ENCODE measurements around the gene MYH4.

- TF ChIP-seq CTCF (IDR thresholded peaks at IDR 0.05), result no peak
- no peak for TF ChIP-seq ATF2 (CRISPR knock-in tag; IDR thresholded peaks at IDR 0.05; ENCODE audit: borderline replicate concordance, low read depth)
- no peak for TF ChIP-seq HMGA2 (CRISPR knock-in tag; IDR thresholded peaks at IDR 0.05)
- TF ChIP-seq E2F1 (CRISPR knock-in tag; IDR thresholded peaks at IDR 0.05), result no peak
- TF ChIP-seq GABPB1 (CRISPR knock-in tag; IDR thresholded peaks at IDR 0.05), result no peak
- TF ChIP-seq SP1 (CRISPR knock-in tag; conservative IDR thresholded peaks at IDR 0.05), result no peak
- no peak for TF ChIP-seq ZNF396 (CRISPR knock-in tag; IDR thresholded peaks at IDR 0.05; ENCODE audit: borderline replicate concordance)
- TF ChIP-seq TEAD1 (CRISPR knock-in tag; IDR thresholded peaks at IDR 0.05), result no peak
- TF ChIP-seq ZNF121 (CRISPR knock-in tag; IDR thresholded peaks at IDR 0.05), result no peak
- no peak for TF ChIP-seq ZNF138 (CRISPR knock-in tag; conservative IDR thresholded peaks at IDR 0.05)
- no peak for TF ChIP-seq NR3C1 (CRISPR knock-in tag; conservative IDR thresholded peaks at IDR 0.05; ENCODE audit: low read depth)
- TF ChIP-seq FOXP1 (CRISPR knock-in tag; IDR thresholded peaks at IDR 0.05; ENCODE audit: borderline replicate concordance), result no peak
- no peak for TF ChIP-seq NFE2L1 (CRISPR knock-in tag; IDR thresholded peaks at IDR 0.05)
- TF ChIP-seq ATF3 (CRISPR knock-in tag; conservative IDR thresholded peaks at IDR 0.05), result no peak
Observed at GRCh38 chr17:10518271-10519037, 49.1 kb upstream of the MYH4 start, which contains the start of gene MYH1.

Data from WTC11 (cell line).